Epidermal melanocyte (primary cell): ENCODE results near the gene CHPF.

Experiments used
- DNase-seq: peaks from one replicate; pipeline ENCODE4 v3.0.0; 2011; ENCODE audit warnings: low spot score; ENCODE audit not compliant: insufficient read length

CHPF gene

GRCh38 chr2:219533930-219534661 is 9.5 kb downstream of the CHPF start:
- no peak for DNase-seq

- no peak for DNase-seq
Measured at GRCh38 chr2:219532378-219532649, 11.3 kb downstream of the CHPF start.

- DNase-seq: no peak
Measured at GRCh38 chr2:219531639-219532377, 11.8 kb downstream of the CHPF start.

GRCh38 chr2:219530048-219530963 is 13.3 kb downstream of the CHPF start:
- DNase-seq: peak; percentile 97

GRCh38 chr2:219527472-219527871 is 16.1 kb downstream of the CHPF start:
- no peak for DNase-seq

GRCh38 chr2:219527076-219527394 is 16.6 kb downstream of the CHPF start:
- no peak for DNase-seq

- DNase-seq: no peak
Measured at GRCh38 chr2:219526320-219527075, 17.1 kb downstream of the CHPF start.

- DNase-seq: no peak
Measured at GRCh38 chr2:219525533-219526232, 17.9 kb downstream of the CHPF start.

- DNase-seq: no peak
Measured at GRCh38 chr2:219524817-219525216, 18.8 kb downstream of the CHPF start.

- DNase-seq: no peak
Measured at GRCh38 chr2:219523031-219523671, 20.5 kb downstream of the CHPF start.

- no peak for DNase-seq
Measured at GRCh38 chr2:219522111-219523030, 21.2 kb downstream of the CHPF start.

- peak; percentile 88 for DNase-seq
Measured at GRCh38 chr2:219521066-219521880, 22.3 kb downstream of the CHPF start.

- no peak for DNase-seq
Measured at GRCh38 chr2:219520079-219520478, 23.5 kb downstream of the CHPF start.

GRCh38 chr2:219519526-219519916 is 24.1 kb downstream of the CHPF start:
- DNase-seq: no peak

- no peak for DNase-seq
Measured at GRCh38 chr2:219517954-219518778, 25.4 kb downstream of the CHPF start.

- DNase-seq: no peak
Measured at GRCh38 chr2:219516888-219517287, 26.7 kb downstream of the CHPF start.

- DNase-seq: no peak
Measured at GRCh38 chr2:219515874-219516629, 27.6 kb downstream of the CHPF start.
